ENCODE results near the gene KRT15. TPM values are rescaled to one million over a fixed set of nuclear protein-coding genes. Genes with fewer than 3 reads are reported as not detected.

The KRT15 gene
- total RNA-seq, 6 experiments from 2014 or later: not detected

- Histone ChIP-seq H3K27ac (no peak overlapping the region), H3K27me3 (no peaks in the 10 kb centered on the region), H3K4me1 (no peaks in the 10 kb centered on the region), H3K36me3 (no peaks in the 10 kb centered on the region), H3K4me3 (no peak overlapping the region), H3K9me3 (no peaks in the 10 kb centered on the region)
- WGBS (ENCODE audit: insufficient coverage, low coverage, low lambda C conversion rate, missing lambda C conversion rate): 50% methylated on average over 3 of the region's 4 CpGs
- ATAC-seq (no peak), DNase-seq (no peak)
- intact Hi-C loops (cut with DNase I): no loop called here
- no peak for TF ChIP-seq POLR2A (IDR thresholded peaks at IDR 0.05)
- no peak for TF ChIP-seq CTCF (IDR thresholded peaks at IDR 0.05)
Observed at GRCh38 chr17:41467561-41467960, 51.1 kb downstream of the KRT15 start.

GRCh38 chr17:41466988-41467387 lies 51.7 kb downstream of the KRT15 start, which contains the start of gene KRT32:
TSS of gene KRT32 (minus strand) at chr17:41467386. CDS start at chr17:41467325, 61 bp downstream.
- no peak within 1 kb of the TSS for H3K4me3 ChIP-seq
- H3K27me3 ChIP-seq: no peaks in the 10 kb centered on the region
- no peaks in the 10 kb centered on the region for H3K36me3 ChIP-seq
- ATAC-seq (no peak), DNase-seq (no peak)
- H3K4me1 ChIP-seq: no peaks in the 10 kb centered on the region
- no peaks in the 10 kb centered on the region for H3K9me3 ChIP-seq
- intact Hi-C loops (cut with DNase I): no loop called here
- TF ChIP-seq POLR2A (IDR thresholded peaks at IDR 0.05) (no peak), CTCF (IDR thresholded peaks at IDR 0.05) (no peak)
- H3K27ac ChIP-seq: no peak within 1 kb of the TSS
- WGBS (ENCODE audit: insufficient coverage, low coverage, low lambda C conversion rate, missing lambda C conversion rate): no CpG with 5 or more reads among the region's 14 CpGs

GRCh38 chr17:41464682-41465081 lies 54.0 kb downstream of the KRT15 start:
- TF ChIP-seq POLR2A (IDR thresholded peaks at IDR 0.05) (no peak), CTCF (IDR thresholded peaks at IDR 0.05) (no peak)
- no peaks in the 10 kb centered on the region for H3K36me3 ChIP-seq
- H3K27ac ChIP-seq: no peak overlapping the region
- no peaks in the 10 kb centered on the region for H3K27me3 ChIP-seq
- H3K4me1 ChIP-seq: no peaks in the 10 kb centered on the region
- H3K9me3 ChIP-seq: no peaks in the 10 kb centered on the region
- no peak overlapping the region for H3K4me3 ChIP-seq
- intact Hi-C loops (cut with DNase I): no loop called here
- peak in 1 of 4 donors; percentile 16 for ATAC-seq
- 31% methylated on average over 4 of the region's 6 CpGs for whole genome bisulfite sequencing (ENCODE audit: insufficient coverage, low coverage, low lambda C conversion rate, missing lambda C conversion rate)
- no peak for DNase-seq

- no peaks in the 10 kb centered on the region for H3K9me3 ChIP-seq
- WGBS (ENCODE audit: insufficient coverage, low coverage, low lambda C conversion rate, missing lambda C conversion rate): 48% methylated on average over 5 of the region's 11 CpGs
- no peaks in the 10 kb centered on the region for H3K36me3 ChIP-seq
- no peaks in the 10 kb centered on the region for H3K4me1 ChIP-seq
- no peak for DNase-seq
- no peaks in the 10 kb centered on the region for H3K27me3 ChIP-seq
- ATAC-seq: no peak
- TF ChIP-seq POLR2A (IDR thresholded peaks at IDR 0.05) (no peak), CTCF (IDR thresholded peaks at IDR 0.05) (no peak)
- intact Hi-C loops (cut with DNase I): no loop called here
- H3K27ac ChIP-seq: no peak overlapping the region
- no peak overlapping the region for H3K4me3 ChIP-seq
Observed at GRCh38 chr17:41464173-41464572, 54.5 kb downstream of the KRT15 start.

GRCh38 chr17:41463746-41464145 lies 54.9 kb downstream of the KRT15 start:
- Histone ChIP-seq H3K4me3 (no peak overlapping the region), H3K4me1 (no peaks in the 10 kb centered on the region), H3K27ac (no peak overlapping the region), H3K36me3 (no peaks in the 10 kb centered on the region), H3K27me3 (no peaks in the 10 kb centered on the region), H3K9me3 (no peaks in the 10 kb centered on the region)
- intact Hi-C loops (cut with DNase I): no loop called here
- ATAC-seq (no peak), DNase-seq (no peak)
- WGBS (ENCODE audit: insufficient coverage, low coverage, low lambda C conversion rate, missing lambda C conversion rate): 75% methylated on average over 4 of the region's 8 CpGs
- no peak for TF ChIP-seq POLR2A (IDR thresholded peaks at IDR 0.05)

Small RNA genes lying within 50 kb of the gene (microRNA-seq; reads per million reads assigned to microRNA genes)
- gene MIR6510: 0 reads per million in 2 donors

Small RNA genes lying within 50 kb of the gene (small RNA-seq; reads per million reads assigned to genes)
- gene RNU2-32P: 0 to 0.10 reads per million in 2 experiments

Other genes with a start within 250 kb of the KRT15 start
- gene KRTAP9-7, start 243.2 kb downstream of the KRT15 start, total RNA-seq: not detected
- gene KRTAP29-1, start 216.0 kb downstream of the KRT15 start, total RNA-seq: not detected
- not detected for gene KRTAP16-1, start 209.6 kb downstream of the KRT15 start, total RNA-seq
- not detected for gene KRTAP17-1, start 203.2 kb downstream of the KRT15 start, total RNA-seq
- gene KRT33A, start 168.1 kb downstream of the KRT15 start, total RNA-seq: not detected
- gene KRT33B, start 149.1 kb downstream of the KRT15 start, total RNA-seq: not detected
- not detected for gene KRT34, start 136.6 kb downstream of the KRT15 start, total RNA-seq
- not detected for gene KRT31, start 121.3 kb downstream of the KRT15 start, total RNA-seq
- not detected for gene KRT37, start 94.3 kb downstream of the KRT15 start, total RNA-seq
- not detected for gene KRT38, start 77.9 kb downstream of the KRT15 start, total RNA-seq
- not detected for gene KRT32, start 51.5 kb downstream of the KRT15 start, total RNA-seq
- not detected for gene KRT35, start 37.7 kb downstream of the KRT15 start, total RNA-seq
- gene KRT36, start 29.0 kb downstream of the KRT15 start, total RNA-seq: not detected
- 1 to 10 TPM in 1 of 6 experiments, not detected in 5; 1.6 TPM for gene KRT13, start 13.3 kb downstream of the KRT15 start, total RNA-seq
- 1 to 10 TPM in 5 of 6 experiments, under 1 TPM in 1; 0.87 to 4.3 (median 2.5) TPM for gene KRT19, start 9.4 kb upstream of the KRT15 start, total RNA-seq
- gene KRT9, start 53.2 kb upstream of the KRT15 start, total RNA-seq: not detected
- gene KRT14, start 68.0 kb upstream of the KRT15 start, total RNA-seq: under 1 TPM in 1 of 6 experiments, not detected in 5; 0.24 TPM
- gene KRT16, start 93.9 kb upstream of the KRT15 start, total RNA-seq: not detected
- gene KRT17, start 105.7 kb upstream of the KRT15 start, total RNA-seq: not detected
- 100 to 1,000 TPM; 284 to 454 (median 404) TPM for gene EIF1, start 170.0 kb upstream of the KRT15 start, total RNA-seq
- not detected for gene GAST, start 193.4 kb upstream of the KRT15 start, total RNA-seq
- gene HAP1, start 215.8 kb upstream of the KRT15 start, total RNA-seq: under 1 TPM in 3 of 6 experiments, not detected in 3; 0.07 to 0.10 (median 0.07) TPM

Measured in right lobe of liver (tissue), 6 donors.